ENCODE measurements around the gene MAP3K14.

GRCh38 chr17:45264430-45264829 is 52.4 kb downstream of the MAP3K14 start:
- TF ChIP-seq CTCF (IDR thresholded peaks at IDR 0.05 in 2 of 3, conservative IDR thresholded peaks at IDR 0.05 in 1 of 3; ENCODE audit: borderline replicate concordance in 1 of 3, insufficient read depth in 1 of 3, low read depth in 2 of 3, low read length in 2 of 3) (no peak), POLR2A (IDR thresholded peaks at IDR 0.05; ENCODE audit: borderline replicate concordance, extremely low read depth, insufficient read depth, insufficient read length) (no peak), EZH2 (IDR thresholded peaks at IDR 0.05) (no peak), SP1 (IDR thresholded peaks at IDR 0.05; ENCODE audit: low read depth) (no peak), EGR1 (IDR thresholded peaks at IDR 0.05; ENCODE audit: low read depth) (no peak), RAD21 (IDR thresholded peaks at IDR 0.05; ENCODE audit: low read depth) (no peak), POLR2AphosphoS5 (IDR thresholded peaks at IDR 0.05; ENCODE audit: low read depth, low read length) (no peak), ZNF274 (IDR thresholded peaks at IDR 0.05; ENCODE audit: low read depth, low read length) (no peak), YY1 (IDR thresholded peaks at IDR 0.05; ENCODE audit: extremely low read depth, insufficient replicate concordance, low read depth, low read length) (no peak), CEBPB (IDR thresholded peaks at IDR 0.05; ENCODE audit: low read depth) (no peak), MAX (IDR thresholded peaks at IDR 0.05) (no peak), TCF7L2 (IDR thresholded peaks at IDR 0.05; ENCODE audit: borderline replicate concordance, extremely low read depth, insufficient read depth, insufficient read length) (no peak), SIN3A (IDR thresholded peaks at IDR 0.05; ENCODE audit: low read depth) (no peak), ZFX (IDR thresholded peaks at IDR 0.05) (no peak)

Measured in HCT116 (cell line).